LNCaP clone FGC (cell line): Measurements from ENCODE around the gene SEMA4D.

Experiments used
- DNase-seq: peaks from one replicate; pipeline ENCODE4 v3.0.0-alpha.2; 2011; ENCODE audit warnings: low read depth
- H3K4me3 ChIP-seq: 2 replicates; pipeline ENCODE4 v1.5.1; 2011; ENCODE audit warnings: mild to moderate bottlenecking, low read depth, low read length, control low read depth
- CTCF ChIP-seq: IDR thresholded peaks from 2 replicates; pipeline ENCODE4 v1.5.1; 2012; ENCODE audit warnings: mild to moderate bottlenecking; ENCODE audit not compliant: control insufficient read depth, insufficient read depth; ENCODE audit errors: extremely low read depth

SEMA4D gene

GRCh38 chr9:89442981-89443814 is 54.7 kb downstream of the SEMA4D start:
- no peak for DNase-seq

GRCh38 chr9:89442501-89442978 is 55.4 kb downstream of the SEMA4D start:
- no peak for DNase-seq
- no peak for TF ChIP-seq CTCF
- no peak overlapping the region for H3K4me3 ChIP-seq

More at GRCh38 chr9:89442981-89443814, 54.7 kb downstream of the SEMA4D start:
- TF ChIP-seq CTCF: no peak
- no peak overlapping the region for H3K4me3 ChIP-seq

GRCh38 chr9:89441986-89442385 is 55.9 kb downstream of the SEMA4D start:
- no peak for DNase-seq
- H3K4me3 ChIP-seq: no peak overlapping the region
- no peak for TF ChIP-seq CTCF

- H3K4me3 ChIP-seq: peak overlapping the region; percentile 27
- DNase-seq: no peak
- no peak for TF ChIP-seq CTCF
Measured at GRCh38 chr9:89441655-89441970, 56.3 kb downstream of the SEMA4D start.

- no peak for TF ChIP-seq CTCF
- peak; percentile 97 for DNase-seq
- peak overlapping the region; percentile 27 for H3K4me3 ChIP-seq
Measured at GRCh38 chr9:89440951-89441654, 56.8 kb downstream of the SEMA4D start.

GRCh38 chr9:89440548-89440947 is 57.4 kb downstream of the SEMA4D start:
- no peak for DNase-seq
- no peak for TF ChIP-seq CTCF
- no peak overlapping the region for H3K4me3 ChIP-seq

GRCh38 chr9:89440046-89440445 is 57.9 kb downstream of the SEMA4D start:
- DNase-seq: no peak
- no peak for TF ChIP-seq CTCF
- H3K4me3 ChIP-seq: no peak overlapping the region
